A673 (cell line): ENCODE data around the gene SLC22A16. TPM values are rescaled to one million over a fixed set of nuclear protein-coding genes. Genes with fewer than 3 reads are reported as not detected.
A peak's percentile ranks its signal among the peaks of the same experiment; 100 is the strongest.

Experiments
- BruUV-seq: library from RNA; stranded (reverse); fragments of 400-500 nt; replicated peaks from 2 replicates; lab custom pipeline; 2021; lab: Mats Ljungman, UMichigan
- CTCF ChIA-PET: fragments of 300-600 bp; sonication (Branson Sonifier 250); formaldehyde crosslinking; loops from one replicate; lab custom pipeline; 2022; ENCODE audit warnings: antibody characterized with exemption; lab: Charles Lee
- POLR2A ChIA-PET: fragments of 300-600 bp; sonication (Branson Sonifier 250); formaldehyde crosslinking; loops from one replicate; lab custom pipeline; 2022; ENCODE audit warnings: antibody characterized with exemption; ENCODE audit not compliant: low non-redundant PET; lab: Charles Lee
- DNase-seq: peaks from one replicate; pipeline ENCODE4 v3.0.0-alpha.2; 2015; ENCODE audit warnings: low spot score
- H3K27ac ChIP-seq: fragments of 200-600 bp; sonication (generic); 2 replicates; pipeline ENCODE4 v1.5.1; 2016; ENCODE audit warnings: mixed run types, low read depth, mild to moderate bottlenecking, mixed read lengths, antibody characterized with exemption, low read length; ENCODE audit not compliant: poor library complexity, severe bottlenecking
- H3K27me3 ChIP-seq: fragments of 200-600 bp; sonication (generic); replicated peaks from 2 replicates; pipeline ENCODE4 v1.6.1; 2017; ENCODE audit warnings: mixed run types, low read depth, mild to moderate bottlenecking, mixed read lengths, antibody characterized with exemption, low read length; ENCODE audit not compliant: insufficient read depth, poor library complexity
- H3K36me3 ChIP-seq: fragments of 200-600 bp; sonication (generic); 2 replicates; pipeline ENCODE4 v1.6.1; 2016; ENCODE audit warnings: mixed run types, mild to moderate bottlenecking, mixed read lengths, antibody characterized with exemption, low read length; ENCODE audit not compliant: insufficient read depth, poor library complexity, severe bottlenecking
- H3K4me1 ChIP-seq: fragments of 200-600 bp; sonication (generic); 2 replicates; pipeline ENCODE4 v1.6.1; 2017; ENCODE audit warnings: mixed run types, mild to moderate bottlenecking, mixed read lengths, antibody characterized with exemption, low read length; ENCODE audit not compliant: insufficient read depth, poor library complexity, severe bottlenecking
- H3K4me3 ChIP-seq: fragments of 200-600 bp; sonication (generic); 2 replicates; pipeline ENCODE4 v1.5.1; 2016; ENCODE audit warnings: low read depth, mixed run types, mild to moderate bottlenecking, mixed read lengths, low read length; ENCODE audit not compliant: poor library complexity, severe bottlenecking
- H3K9me3 ChIP-seq: fragments of 200-600 bp; sonication (generic); 2 replicates; pipeline ENCODE4 v1.6.1; 2016; ENCODE audit warnings: mixed run types, low read depth, mild to moderate bottlenecking, mixed read lengths, antibody characterized with exemption, low read length; ENCODE audit not compliant: poor library complexity, severe bottlenecking
- CTCF ChIP-seq: fragments of 300-800, 200-600 bp; sonication (generic); conservative IDR thresholded peaks from 2 replicates; pipeline ENCODE4 v1.5.1; 2017; ENCODE audit warnings: low read depth, mild to moderate bottlenecking, antibody characterized with exemption, low read length, moderate library complexity, mixed read lengths
- EZH2 ChIP-seq: fragments of 200-600 bp; sonication (generic); IDR thresholded peaks from 2 replicates; pipeline ENCODE4 v1.6.1; 2017; ENCODE audit warnings: borderline replicate concordance, low read depth, mild to moderate bottlenecking, mixed read lengths, antibody characterized with exemption, low read length; ENCODE audit not compliant: poor library complexity, severe bottlenecking
- intact Hi-C: fragments of 100-400 bp; cut with micrococcal nuclease; formaldehyde crosslinking; loops from one replicate; pipeline ENCODE4 v1.10.0; 2022; ENCODE audit not compliant: unreplicated experiment
- total RNA-seq: library from RNA; stranded (reverse); gene quantifications from 2 replicates; pipeline ENCODE4 v1.2.3, GENCODE V29; 2021

Gene SLC22A16
- total RNA-seq, 1 experiment from 2014 or later: 0.15 TPM

- H3K4me1 ChIP-seq: peaks cover 33% of the 10 kb centered on the region
- intact Hi-C loops: no loop called here
- BruUV-seq: no TSS peak
- H3K9me3 ChIP-seq: no peaks in the 10 kb centered on the region
- CTCF ChIA-PET: no interaction called here
- DNase-seq: no peak
- no peaks in the 10 kb centered on the region for H3K27me3 ChIP-seq
- no peak overlapping the region for H3K27ac ChIP-seq
- POLR2A ChIA-PET: no interaction called here
- no peak for TF ChIP-seq CTCF
- no peak for TF ChIP-seq EZH2
- H3K4me3 ChIP-seq: no peak overlapping the region
- no peaks in the 10 kb centered on the region for H3K36me3 ChIP-seq
These were observed 81.2 kb downstream of the SLC22A16 start for GRCh38 chr6:110395221-110395620.

- BruUV-seq: no TSS peak
- ChIA-PET POLR2A (no interaction called here), CTCF (no interaction called here)
- no peaks in the 10 kb centered on the region for H3K9me3 ChIP-seq
- no peaks in the 10 kb centered on the region for H3K36me3 ChIP-seq
- H3K27me3 ChIP-seq: no peaks in the 10 kb centered on the region
- H3K27ac ChIP-seq: no peak overlapping the region
- DNase-seq: no peak
- intact Hi-C loops: no loop called here
- H3K4me1 ChIP-seq: peaks cover 41% of the 10 kb centered on the region
- no peak overlapping the region for H3K4me3 ChIP-seq
- TF ChIP-seq CTCF (no peak), EZH2 (no peak)
These were observed 82.0 kb downstream of the SLC22A16 start for GRCh38 chr6:110394409-110394808.

- Histone ChIP-seq H3K4me1 (peaks cover 48% of the 10 kb centered on the region), H3K4me3 (no peak overlapping the region), H3K36me3 (no peaks in the 10 kb centered on the region), H3K9me3 (no peaks in the 10 kb centered on the region), H3K27me3 (no peaks in the 10 kb centered on the region), H3K27ac (peak overlapping the region; percentile 15)
- DNase-seq: no peak
- no TSS peak for BruUV-seq
- POLR2A ChIA-PET: no interaction called here
- intact Hi-C loops: no loop called here
- CTCF ChIA-PET: interaction anchor here (1.4 to 1.6 kb wide), 2 partner anchors 353 to 688 kb away, joined by 6 to 8 read pairs; no protein-coding TSS in a partner anchor
- TF ChIP-seq CTCF (no peak), EZH2 (no peak)
These were observed 83.7 kb downstream of the SLC22A16 start for GRCh38 chr6:110392727-110393126.
